ENCODE results near the gene ADD3.

Gene ADD3

GRCh38 chr10:110160522-110160921 is 152.7 kb downstream of the ADD3 start:
- no peak for DNase-seq

DNA sequence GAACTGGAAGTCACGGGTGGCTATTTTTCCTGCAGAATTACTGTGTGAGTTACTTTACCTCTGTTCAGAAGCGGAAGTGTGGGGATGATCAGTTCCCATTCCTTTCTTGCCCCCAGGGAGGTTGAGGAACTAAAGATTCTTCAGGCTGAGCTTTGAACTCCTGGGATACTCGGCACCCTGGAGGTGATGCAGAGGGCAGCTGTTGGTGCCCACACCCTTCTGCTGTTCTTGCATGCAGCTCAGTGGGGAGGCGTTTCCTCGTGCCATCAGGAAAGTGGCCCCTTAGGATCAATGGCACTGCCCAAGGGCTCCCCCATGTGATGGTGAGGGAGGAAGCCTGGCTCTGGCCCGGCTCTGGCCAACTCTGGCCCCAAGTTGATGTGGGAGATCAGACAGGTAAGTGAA is 155.0 kb downstream of the ADD3 start:
- no peak for DNase-seq

GRCh38 chr10:110163192-110163773 is 155.5 kb downstream of the ADD3 start:
- DNase-seq: no peak

- no peak for DNase-seq
Measured at GRCh38 chr10:110163841-110164240, 156.1 kb downstream of the ADD3 start.

DNA sequence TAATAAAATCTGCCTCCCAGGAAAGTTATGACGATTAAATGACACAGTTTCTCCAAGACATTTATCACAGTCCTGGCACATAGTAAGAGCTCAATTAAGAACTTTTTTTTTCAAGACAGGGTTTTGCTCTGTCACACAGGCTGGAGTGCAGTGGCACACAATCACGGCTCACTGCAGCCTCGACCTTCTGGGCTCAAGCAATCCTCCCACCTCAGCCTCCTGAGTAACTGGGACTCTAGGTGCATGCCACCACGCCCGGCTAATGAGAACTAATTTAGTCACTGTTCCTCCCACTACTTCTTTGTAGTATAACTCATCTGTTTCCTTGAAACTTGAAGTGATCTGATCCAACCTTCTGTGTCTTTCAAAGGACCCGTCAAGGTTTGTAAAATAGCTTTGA is 157.5 kb downstream of the ADD3 start:
- no peak for DNase-seq

GRCh38 chr10:110167149-110167548 is 159.4 kb downstream of the ADD3 start:
- DNase-seq: no peak

DNA sequence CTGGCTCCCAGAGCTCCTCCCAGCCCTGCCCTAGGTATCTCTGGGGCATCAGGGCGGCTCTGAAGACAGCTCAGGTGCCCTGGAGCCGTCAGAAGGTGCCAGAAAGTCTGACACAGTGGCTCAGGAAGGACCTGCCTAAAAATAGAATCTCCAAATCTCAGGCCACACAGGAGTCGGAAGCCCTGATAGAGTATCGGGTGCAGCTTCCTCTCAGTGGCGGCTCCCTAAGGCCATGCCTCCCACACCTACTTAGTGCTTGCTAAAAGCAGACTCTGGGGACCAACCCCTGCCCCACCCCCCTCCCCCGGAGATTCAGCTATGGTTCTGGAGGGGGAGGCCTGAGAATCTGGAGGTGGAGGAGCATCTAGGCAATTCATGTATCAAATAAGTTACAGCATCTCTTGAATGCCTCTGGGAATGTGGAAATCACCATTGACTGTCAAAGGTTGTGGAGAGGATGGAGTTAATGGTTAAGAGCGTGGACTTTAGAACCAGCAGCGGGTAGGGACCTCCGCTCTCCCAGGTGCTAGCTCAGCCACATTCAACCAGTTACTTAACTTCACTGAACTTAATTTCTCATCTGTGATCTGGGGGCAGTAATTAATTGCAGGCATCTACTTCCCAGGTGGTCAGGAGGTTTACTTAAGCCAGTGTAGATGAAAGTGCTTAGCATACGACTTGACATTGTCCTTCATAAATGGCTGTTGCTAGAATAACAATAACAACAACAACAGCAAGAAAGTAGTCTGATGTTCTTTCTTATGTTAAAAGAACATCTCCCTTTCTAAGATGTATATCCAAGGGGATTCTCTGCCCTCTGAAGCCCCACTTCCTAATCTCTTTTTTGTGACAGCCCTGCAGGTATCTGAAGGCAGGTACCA is 161.1 kb downstream of the ADD3 start:
- no peak for DNase-seq

DNA sequence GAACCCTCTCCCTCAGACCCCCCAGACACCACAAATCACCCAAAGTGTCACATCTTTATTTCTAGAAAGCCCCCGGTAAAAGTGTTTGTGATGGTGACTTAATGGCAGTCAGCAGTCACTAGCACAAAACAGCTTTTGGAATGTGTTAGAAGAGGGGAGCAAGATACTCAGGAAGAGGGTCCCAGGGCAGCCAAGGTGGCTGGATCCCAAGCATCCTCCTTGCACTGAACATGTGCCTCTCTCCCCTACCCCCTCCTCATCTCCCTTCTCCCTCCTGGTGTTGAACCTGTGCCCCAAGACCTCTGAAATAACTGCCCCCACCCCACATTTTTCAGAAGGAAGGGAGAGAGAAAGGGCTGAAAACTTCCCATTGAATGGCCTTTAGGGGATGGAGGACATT is 161.8 kb downstream of the ADD3 start:
- no peak for DNase-seq

GRCh38 chr10:110170142-110170971 is 162.6 kb downstream of the ADD3 start:
- DNase-seq: no peak

DNA sequence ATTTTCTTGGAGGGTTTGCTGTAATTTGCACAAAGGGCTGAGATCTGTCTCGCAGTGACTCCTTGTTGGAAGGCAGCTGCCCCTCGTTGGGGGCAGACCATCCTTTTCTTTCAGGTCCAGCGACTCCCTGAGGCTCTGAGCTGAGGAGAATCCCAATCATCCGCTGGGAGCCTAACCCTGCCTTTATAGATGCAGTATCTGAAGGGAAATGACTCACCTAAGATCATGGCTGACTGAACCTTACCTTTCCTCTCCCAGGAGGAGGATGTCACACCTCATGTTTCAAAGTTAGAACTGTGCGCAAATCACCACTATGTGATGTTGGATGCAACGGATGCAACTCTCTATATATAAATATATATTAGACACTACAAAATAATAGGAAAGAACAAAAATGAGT is 163.2 kb downstream of the ADD3 start:
- DNase-seq: no peak

DNA sequence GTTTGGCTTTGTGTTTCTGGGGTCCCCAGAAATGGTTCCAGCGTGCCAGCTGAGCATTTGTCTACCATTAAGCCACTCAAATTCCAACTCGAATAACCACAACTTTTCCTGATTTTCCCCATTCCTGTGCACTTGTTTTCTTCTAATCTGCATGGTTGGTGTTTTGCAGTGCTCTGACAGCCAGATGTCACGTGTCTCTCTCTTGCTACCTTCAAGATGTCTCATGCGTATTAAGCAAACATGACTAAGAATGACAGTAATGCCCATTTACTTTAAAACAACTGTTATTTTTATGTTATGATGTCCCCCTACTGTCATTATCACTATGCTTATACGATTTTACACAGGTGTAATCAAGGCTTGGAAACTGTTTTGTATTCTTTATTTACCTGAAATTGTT is 164.4 kb downstream of the ADD3 start:
- no peak for DNase-seq

DNA sequence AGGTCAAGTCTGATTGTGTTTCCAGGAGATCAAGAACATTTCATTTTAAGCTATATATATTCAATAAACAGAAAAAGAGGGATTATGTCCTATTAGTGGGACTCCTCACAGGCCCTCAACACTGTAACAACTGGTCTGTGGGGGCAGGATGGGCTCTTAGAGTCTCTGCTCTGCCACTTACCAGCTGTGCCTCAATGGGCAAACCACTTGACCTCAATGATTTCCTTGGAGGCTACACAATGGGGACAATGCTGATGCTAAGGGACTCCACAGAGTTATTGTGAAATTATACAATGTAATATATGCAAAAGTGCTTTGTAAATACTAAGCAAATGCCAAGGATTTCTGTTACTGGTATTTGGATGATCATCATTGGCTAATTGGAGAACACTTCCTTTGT is 166.4 kb downstream of the ADD3 start:
- no peak for DNase-seq

DNA sequence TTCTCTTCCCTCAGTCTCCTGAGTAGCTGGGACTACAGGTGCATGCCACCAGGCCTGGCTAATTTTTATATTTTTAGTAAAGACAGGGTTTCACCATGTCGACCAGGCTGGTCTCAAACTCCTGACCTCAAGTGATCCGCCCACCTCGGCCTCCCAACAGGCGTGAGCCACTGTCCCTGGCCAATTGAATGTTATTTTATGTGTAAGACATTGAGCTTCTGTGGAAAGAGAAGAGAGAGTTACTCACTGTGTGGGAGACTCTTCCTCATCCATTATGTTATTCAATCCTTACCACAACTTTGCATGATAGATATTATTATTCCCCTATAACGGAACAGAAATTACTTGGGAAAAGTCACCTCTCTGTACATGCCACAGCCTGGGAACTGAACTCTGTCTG is 167.0 kb downstream of the ADD3 start:
- no peak for DNase-seq

- no peak for DNase-seq
Measured at GRCh38 chr10:110175406-110175805, 167.6 kb downstream of the ADD3 start.

DNA sequence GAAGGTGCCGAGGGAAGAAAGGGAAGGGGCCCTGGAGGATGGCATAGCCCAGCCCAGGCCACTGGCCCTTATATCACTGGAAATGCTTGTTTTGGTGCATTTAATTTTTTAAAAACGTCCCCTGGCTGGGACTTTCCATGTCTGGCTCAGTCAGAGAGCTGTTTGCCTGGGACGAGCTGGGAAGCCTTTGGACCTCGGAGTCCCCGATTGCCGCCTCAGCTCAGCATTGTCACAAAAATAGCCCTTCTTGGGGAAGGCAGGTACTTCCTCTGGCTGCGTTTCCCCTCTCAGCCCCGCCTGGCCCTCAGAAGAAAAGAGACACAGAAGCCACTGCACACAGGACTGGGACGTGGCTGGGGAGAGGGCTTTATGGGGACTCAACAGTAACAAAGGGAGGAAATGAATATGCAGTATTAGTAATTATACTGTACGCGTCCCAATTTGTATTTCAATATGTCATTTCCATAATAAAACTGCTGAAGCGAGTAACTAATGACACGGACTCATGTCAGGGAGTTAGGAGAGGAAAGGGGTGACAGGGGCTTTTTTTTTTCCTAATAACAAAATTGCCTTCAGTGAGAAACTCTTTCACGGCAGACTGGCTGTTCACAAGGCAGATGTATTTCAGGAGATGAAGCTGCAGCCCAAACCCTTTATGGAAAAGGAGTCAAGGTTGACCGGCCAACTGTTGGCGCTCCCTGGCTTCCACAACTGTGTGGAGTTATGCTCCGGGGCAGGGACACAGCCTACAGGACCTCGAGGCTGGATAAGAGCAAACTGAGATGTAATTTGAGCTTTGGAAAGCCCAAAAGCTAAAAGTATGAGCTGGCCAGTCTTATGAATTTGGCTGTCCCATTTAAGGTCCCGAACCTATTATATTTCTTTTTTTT is 168.6 kb downstream of the ADD3 start:
- no peak for DNase-seq

- DNase-seq: no peak
Measured at GRCh38 chr10:110179220-110179619, 171.4 kb downstream of the ADD3 start.

DNA sequence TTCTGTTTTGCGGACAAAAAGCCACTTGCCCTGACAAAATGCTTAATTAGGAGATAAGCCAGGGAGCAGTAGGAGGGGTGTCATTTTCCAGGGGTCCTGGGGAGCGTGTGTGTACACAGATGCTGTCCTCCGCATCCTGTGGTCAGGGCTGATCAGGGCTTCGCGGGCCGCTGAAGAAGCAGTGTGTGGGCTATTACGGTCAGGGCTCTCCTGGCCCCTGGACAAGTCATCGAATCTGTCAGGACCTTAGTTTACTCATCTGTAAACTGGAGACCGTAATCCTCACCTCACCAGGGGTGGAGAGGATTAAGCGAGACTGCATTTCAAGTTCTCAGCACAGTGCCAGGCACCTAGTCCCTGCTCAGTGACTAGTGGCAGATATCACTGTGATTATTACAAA is 173.7 kb downstream of the ADD3 start:
- DNase-seq: no peak

DNA sequence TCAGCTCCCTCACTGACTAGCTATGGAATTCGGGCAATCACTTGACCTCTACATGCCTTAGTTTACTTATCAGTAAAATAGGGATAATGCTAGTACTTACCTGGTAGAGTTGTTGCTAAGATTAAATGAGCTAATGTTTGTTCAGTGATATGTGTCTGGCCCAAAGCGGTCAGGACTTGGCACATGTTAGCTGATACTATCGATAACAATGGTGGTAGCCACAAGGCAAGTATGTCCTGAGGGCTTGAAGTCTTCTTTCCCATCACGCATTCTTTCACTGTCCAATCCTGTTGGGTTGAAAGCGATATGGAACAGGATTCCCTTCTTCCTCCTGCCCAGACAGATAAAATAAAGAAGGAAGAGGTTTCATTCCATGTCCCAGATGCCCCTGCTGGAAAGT is 174.1 kb downstream of the ADD3 start:
- no peak for DNase-seq

- DNase-seq: no peak
Measured at GRCh38 chr10:110184398-110184797, 176.6 kb downstream of the ADD3 start.

All from NCI-H1436 (cell line).